Naive thymus-derived CD4-positive, alpha-beta T cell (primary cell): ENCODE data around the gene VASP. TPM values are rescaled to one million over a fixed set of nuclear protein-coding genes. Genes with fewer than 3 reads are reported as not detected.

Experiments
- ATAC-seq: fragments of 150-1000 bp; cut with Tn5 transposase; 2 replicates; pipeline ENCODE4 v1.10.0; 2021; ENCODE audit warnings: mild to moderate bottlenecking, moderate library complexity
- CTCF ChIA-PET: fragments of 350-600 bp; sonication (Branson Sonifier 250); formaldehyde crosslinking; loops from one replicate; lab custom pipeline; 2021; ENCODE audit warnings: antibody characterized with exemption; lab: Charles Lee
- POLR2A ChIA-PET: fragments of 350-600 bp; sonication (Branson Sonifier 250); formaldehyde crosslinking; loops from one replicate; lab custom pipeline; 2021; ENCODE audit warnings: antibody characterized with exemption, inconsistent platforms; lab: Charles Lee
- DNase-seq, 9 donors: peaks; one replicate each; pipeline versions ENCODE4 v3.0.0 to v3.0.0-alpha.2; 2020 to 2022; ENCODE audit warnings: mixed read lengths in 1 of 9
- H3K27ac ChIP-seq: one replicate; pipeline ENCODE4 v1.7.0; 2013; ENCODE audit warnings: mild to moderate bottlenecking, low read depth, low read length, moderate library complexity
- H3K27me3 ChIP-seq, 2 donors: one replicate each; pipeline ENCODE4 v1.7.0; 2013; ENCODE audit warnings: low read length in 2 of 2, mild to moderate bottlenecking in 2 of 2, moderate library complexity in 2 of 2; ENCODE audit not compliant: control insufficient read depth in 2 of 2, insufficient read depth in 2 of 2
- H3K36me3 ChIP-seq, 3 experiments: 1 replicate in 2 of 3; 2 replicates in 1 of 3; pipeline ENCODE4 v1.7.0; 2013; ENCODE audit warnings: low read length in 3 of 3, mild to moderate bottlenecking in 3 of 3, moderate library complexity in 1 of 3; ENCODE audit not compliant: insufficient read depth in 3 of 3, control insufficient read depth in 2 of 3
- H3K4me1 ChIP-seq, 2 donors: one replicate each; pipeline ENCODE4 v1.7.0; 2013; ENCODE audit warnings: low read length in 2 of 2, mild to moderate bottlenecking in 2 of 2, moderate library complexity in 1 of 2; ENCODE audit not compliant: control insufficient read depth in 2 of 2, insufficient read depth in 2 of 2
- H3K4me3 ChIP-seq: 2 replicates; pipeline ENCODE4 v1.7.0; 2013; ENCODE audit warnings: mild to moderate bottlenecking, low read length
- H3K9me3 ChIP-seq, 3 experiments: 1 replicate in 2 of 3; 2 replicates in 1 of 3; pipeline ENCODE4 v1.7.0; 2013; ENCODE audit warnings: low read length in 3 of 3; ENCODE audit not compliant: control insufficient read depth in 2 of 3
- H3K27ac Mint-ChIP-seq, 9 donors: one replicate each; pipeline ENCODE4 v1.8.0; 2020 to 2022; ENCODE audit warnings: mixed read lengths in 9 of 9, mild to moderate bottlenecking in 8 of 9, moderate library complexity in 5 of 9, inconsistent platforms in 2 of 9
- H3K27me3 Mint-ChIP-seq, 5 donors: one replicate each; pipeline ENCODE4 v1.8.0; 2021 to 2022; ENCODE audit warnings: mixed read lengths in 5 of 5, mild to moderate bottlenecking in 1 of 5
- H3K36me3 Mint-ChIP-seq, 5 donors: one replicate each; pipeline ENCODE4 v1.8.0; 2020 to 2022; ENCODE audit warnings: mixed read lengths in 5 of 5, mild to moderate bottlenecking in 3 of 5, inconsistent platforms in 1 of 5
- H3K4me1 Mint-ChIP-seq, 7 donors: one replicate each; pipeline ENCODE4 v1.8.0; 2020 to 2022; ENCODE audit warnings: mixed read lengths in 7 of 7, mild to moderate bottlenecking in 3 of 7, inconsistent platforms in 1 of 7
- H3K4me3 Mint-ChIP-seq, 10 donors: one replicate each; pipeline ENCODE4 v1.8.0; 2020 to 2022; ENCODE audit warnings: mild to moderate bottlenecking in 10 of 10, mixed read lengths in 10 of 10, moderate library complexity in 6 of 10, inconsistent platforms in 2 of 10
- H3K9me3 Mint-ChIP-seq, 11 donors: one replicate each; pipeline ENCODE4 v1.8.0; 2020 to 2022; ENCODE audit warnings: mixed read lengths in 11 of 11, mild to moderate bottlenecking in 4 of 11, inconsistent platforms in 1 of 11, moderate library complexity in 1 of 11
- intact Hi-C, 2 donors: fragments of 100-400 bp; cut with micrococcal nuclease; formaldehyde crosslinking; loops; one replicate each; pipeline ENCODE4 v1.15.1; 2023
- polyA plus RNA-seq, 2 donors: library from polyadenylated mRNA; unstranded; fragments of 300-500 nt; fragmentation: Illumina TruSeq; gene quantifications; one replicate each; pipeline ENCODE4 v1.2.3, GENCODE V29; 2021
- total RNA-seq, 6 experiments: library from RNA in 5 of 6; stranded (reverse) in 5 of 6; gene quantifications; 1 replicate in 5 of 6; 2 replicates in 1 of 6; pipeline ENCODE4 v1.2.3 and lab custom pipeline; 2021 to 2026

VASP gene
- total and polyA plus RNA-seq, 7 experiments from 2014 or later = 27.0 to 206 (median 74.2) TPM

DNA sequence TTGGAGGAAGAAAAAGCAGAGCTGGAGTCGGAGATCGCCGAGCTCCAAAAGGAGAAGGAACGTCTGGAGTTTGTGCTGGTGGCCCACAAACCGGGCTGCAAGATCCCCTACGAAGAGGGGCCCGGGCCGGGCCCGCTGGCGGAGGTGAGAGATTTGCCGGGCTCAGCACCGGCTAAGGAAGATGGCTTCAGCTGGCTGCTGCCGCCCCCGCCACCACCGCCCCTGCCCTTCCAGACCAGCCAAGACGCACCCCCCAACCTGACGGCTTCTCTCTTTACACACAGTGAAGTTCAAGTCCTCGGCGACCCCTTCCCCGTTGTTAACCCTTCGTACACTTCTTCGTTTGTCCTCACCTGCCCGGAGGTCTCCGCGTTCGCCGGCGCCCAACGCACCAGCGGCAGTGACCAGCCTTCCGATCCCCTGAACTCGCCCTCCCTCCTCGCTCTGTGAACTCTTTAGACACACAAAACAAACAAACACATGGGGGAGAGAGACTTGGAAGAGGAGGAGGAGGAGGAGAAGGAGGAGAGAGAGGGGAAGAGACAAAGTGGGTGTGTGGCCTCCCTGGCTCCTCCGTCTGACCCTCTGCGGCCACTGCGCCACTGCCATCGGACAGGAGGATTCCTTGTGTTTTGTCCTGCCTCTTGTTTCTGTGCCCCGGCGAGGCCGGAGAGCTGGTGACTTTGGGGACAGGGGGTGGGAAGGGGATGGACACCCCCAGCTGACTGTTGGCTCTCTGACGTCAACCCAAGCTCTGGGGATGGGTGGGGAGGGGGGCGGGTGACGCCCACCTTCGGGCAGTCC is 34.5 kb upstream of the VASP start:
- ATAC-seq (no peak), DNase-seq (peak in 3 of 9 donors; percentile 40 to 70 (median 47))
- no peak overlapping the region for H3K4me3 ChIP-seq
- ChIA-PET POLR2A (interaction anchor here (0.7 kb wide), 1 partner anchor 32 kb away, joined by 3 read pairs; no protein-coding TSS in a partner anchor), CTCF (interaction anchor here (1.0 to 1.5 kb wide), 3 partner anchors 33 to 166 kb away, joined by 3 to 6 read pairs (median 6); partner anchors contain the start of gene EML2)
- no peaks in the 10 kb centered on the region for H3K9me3 ChIP-seq
- Mint-ChIP-seq H3K4me1 (peaks cover 23 to 61% (median 34%) of the 10 kb centered on the region in 7 donors), H3K36me3 (peaks cover 0 to 1% (median 0%) of the 10 kb centered on the region in 5 donors), H3K27me3 (peaks cover 9 to 66% (median 23%) of the 10 kb centered on the region in 5 donors), H3K4me3 (peak overlapping the region in 8 of 10 donors; percentile 31 to 96 (median 64)), H3K9me3 (peaks cover 0 to 81% (median 0%) of the 10 kb centered on the region in 11 donors), H3K27ac (peak overlapping the region in 7 of 9 donors; percentile 48 to 98 (median 70))
- H3K27ac ChIP-seq = no peak overlapping the region
- H3K4me1 ChIP-seq = peaks cover 8 to 17% of the 10 kb centered on the region in 2 donors
- H3K27me3 ChIP-seq = no peaks in the 10 kb centered on the region
- intact Hi-C loops = no loop called here
- H3K36me3 ChIP-seq = peaks cover 0 to 11% (median 0%) of the 10 kb centered on the region in 3 experiments

- no peak overlapping the region for H3K4me3 ChIP-seq
- peaks cover 13 to 22% of the 10 kb centered on the region in 2 donors for H3K4me1 ChIP-seq
- H3K27ac ChIP-seq = no peak overlapping the region
- peaks cover 0 to 1% (median 0%) of the 10 kb centered on the region in 5 donors for H3K36me3 Mint-ChIP-seq
- peaks cover 0 to 81% (median 0%) of the 10 kb centered on the region in 11 donors for H3K9me3 Mint-ChIP-seq
- H3K4me3 Mint-ChIP-seq = peak overlapping the region in 1 of 10 donors; percentile 96
- no peak for ATAC-seq
- H3K27ac Mint-ChIP-seq = peak overlapping the region in 2 of 9 donors; percentile 14 to 92
- H3K4me1 Mint-ChIP-seq = peaks cover 28 to 67% (median 34%) of the 10 kb centered on the region in 7 donors
- peaks cover 0 to 7% (median 0%) of the 10 kb centered on the region in 3 experiments for H3K36me3 ChIP-seq
- peak in 1 of 9 donors; percentile 58 for DNase-seq
- H3K27me3 Mint-ChIP-seq = peaks cover 9 to 65% (median 23%) of the 10 kb centered on the region in 5 donors
- intact Hi-C loops = no loop called here
- ChIA-PET POLR2A (interaction anchor here (1.6 kb wide), 1 partner anchor 25 kb away, joined by 4 read pairs; no protein-coding TSS in a partner anchor), CTCF (interaction anchor here (1.3 kb wide), 1 partner anchor 34 kb away, joined by 6 read pairs; no protein-coding TSS in a partner anchor)
- H3K27me3 ChIP-seq = no peaks in the 10 kb centered on the region
- H3K9me3 ChIP-seq = no peaks in the 10 kb centered on the region
Observed at GRCh38 chr19:45473367-45473681, 34.0 kb upstream of the VASP start.

DNA sequence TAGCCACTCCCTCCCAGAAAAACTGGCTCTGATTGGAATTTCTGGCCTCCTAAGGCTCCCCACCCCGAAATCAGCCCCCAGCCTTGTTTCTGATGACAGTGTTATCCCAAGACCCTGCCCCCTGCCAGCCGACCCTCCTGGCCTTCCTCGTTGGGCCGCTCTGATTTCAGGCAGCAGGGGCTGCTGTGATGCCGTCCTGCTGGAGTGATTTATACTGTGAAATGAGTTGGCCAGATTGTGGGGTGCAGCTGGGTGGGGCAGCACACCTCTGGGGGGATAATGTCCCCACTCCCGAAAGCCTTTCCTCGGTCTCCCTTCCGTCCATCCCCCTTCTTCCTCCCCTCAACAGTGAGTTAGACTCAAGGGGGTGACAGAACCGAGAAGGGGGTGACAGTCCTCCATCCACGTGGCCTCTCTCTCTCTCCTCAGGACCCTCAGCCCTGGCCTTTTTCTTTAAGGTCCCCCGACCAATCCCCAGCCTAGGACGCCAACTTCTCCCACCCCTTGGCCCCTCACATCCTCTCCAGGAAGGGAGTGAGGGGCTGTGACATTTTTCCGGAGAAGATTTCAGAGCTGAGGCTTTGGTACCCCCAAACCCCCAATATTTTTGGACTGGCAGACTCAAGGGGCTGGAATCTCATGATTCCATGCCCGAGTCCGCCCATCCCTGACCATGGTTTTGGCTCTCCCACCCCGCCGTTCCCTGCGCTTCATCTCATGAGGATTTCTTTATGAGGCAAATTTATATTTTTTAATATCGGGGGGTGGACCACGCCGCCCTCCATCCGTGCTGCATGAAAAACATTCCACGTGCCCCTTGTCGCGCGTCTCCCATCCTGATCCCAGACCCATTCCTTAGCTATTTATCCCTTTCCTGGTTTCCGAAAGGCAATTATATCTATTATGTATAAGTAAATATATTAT is 33.3 kb upstream of the VASP start:
- Mint-ChIP-seq H3K4me1 (peaks cover 28 to 73% (median 37%) of the 10 kb centered on the region in 7 donors), H3K9me3 (peaks cover 0 to 82% (median 0%) of the 10 kb centered on the region in 11 donors), H3K36me3 (peaks cover 0 to 1% (median 0%) of the 10 kb centered on the region in 5 donors), H3K27ac (peak overlapping the region in 5 of 9 donors; percentile 14 to 92 (median 54)), H3K27me3 (peaks cover 9 to 65% (median 23%) of the 10 kb centered on the region in 5 donors), H3K4me3 (peak overlapping the region in 4 of 10 donors; percentile 21 to 96 (median 36))
- peaks cover 0 to 1% (median 0%) of the 10 kb centered on the region in 3 experiments for H3K36me3 ChIP-seq
- no peak overlapping the region for H3K4me3 ChIP-seq
- intact Hi-C loops = no loop called here
- H3K27ac ChIP-seq = no peak overlapping the region
- H3K9me3 ChIP-seq = no peaks in the 10 kb centered on the region
- ATAC-seq (no peak), DNase-seq (peak in 2 of 9 donors; percentile 49 to 61)
- ChIA-PET POLR2A (interaction anchor here (1.6 kb wide), 1 partner anchor 25 kb away, joined by 4 read pairs; no protein-coding TSS in a partner anchor), CTCF (interaction anchor here (0.6 to 9.4 kb wide), 3 partner anchors 34 to 45 kb away, joined by 3 to 217 read pairs (median 6); no protein-coding TSS in a partner anchor)
- no peaks in the 10 kb centered on the region for H3K27me3 ChIP-seq
- peaks cover 13 to 22% of the 10 kb centered on the region in 2 donors for H3K4me1 ChIP-seq

DNA sequence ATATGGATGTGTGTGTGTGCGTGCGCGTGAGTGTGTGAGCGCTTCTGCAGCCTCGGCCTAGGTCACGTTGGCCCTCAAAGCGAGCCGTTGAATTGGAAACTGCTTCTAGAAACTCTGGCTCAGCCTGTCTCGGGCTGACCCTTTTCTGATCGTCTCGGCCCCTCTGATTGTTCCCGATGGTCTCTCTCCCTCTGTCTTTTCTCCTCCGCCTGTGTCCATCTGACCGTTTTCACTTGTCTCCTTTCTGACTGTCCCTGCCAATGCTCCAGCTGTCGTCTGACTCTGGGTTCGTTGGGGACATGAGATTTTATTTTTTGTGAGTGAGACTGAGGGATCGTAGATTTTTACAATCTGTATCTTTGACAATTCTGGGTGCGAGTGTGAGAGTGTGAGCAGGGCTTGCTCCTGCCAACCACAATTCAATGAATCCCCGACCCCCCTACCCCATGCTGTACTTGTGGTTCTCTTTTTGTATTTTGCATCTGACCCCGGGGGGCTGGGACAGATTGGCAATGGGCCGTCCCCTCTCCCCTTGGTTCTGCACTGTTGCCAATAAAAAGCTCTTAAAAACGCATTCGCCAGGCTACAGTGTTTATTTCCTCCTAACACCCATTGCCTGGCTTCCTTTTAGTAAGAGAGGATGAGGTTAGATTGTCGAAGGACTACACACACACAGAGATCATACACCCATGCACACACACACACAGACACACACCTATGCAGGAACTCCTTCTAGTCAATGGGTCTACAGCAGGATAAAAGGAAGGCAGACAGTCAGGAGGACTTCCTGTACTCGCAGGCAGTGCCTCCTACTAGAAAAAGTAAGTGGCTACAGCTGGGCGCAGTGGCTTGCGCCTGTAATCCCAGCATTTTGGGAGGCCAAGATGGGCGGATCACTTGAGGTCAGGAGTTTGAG is 32.4 kb upstream of the VASP start:
- peak in 2 of 9 donors; percentile 47 to 61 for DNase-seq
- H3K4me3 Mint-ChIP-seq = peak overlapping the region in 5 of 10 donors; percentile 11 to 96 (median 33)
- Histone ChIP-seq H3K27me3 (no peaks in the 10 kb centered on the region), H3K36me3 (no peaks in the 10 kb centered on the region), H3K27ac (no peak overlapping the region), H3K4me3 (no peak overlapping the region), H3K9me3 (no peaks in the 10 kb centered on the region), H3K4me1 (peaks cover 12 to 19% of the 10 kb centered on the region in 2 donors)
- intact Hi-C loops = loop anchor here in 1 of 2 donors (5.0 kb wide), 1 partner anchor 728 kb away; the partner anchor contains the start of gene BCL3
- peaks cover 0 to 79% (median 0%) of the 10 kb centered on the region in 11 donors for H3K9me3 Mint-ChIP-seq
- ChIA-PET CTCF (interaction anchor here (0.7 to 9.4 kb wide), 3 partner anchors 30 to 169 kb away, joined by 3 to 217 read pairs (median 3); no protein-coding TSS in a partner anchor), POLR2A (interaction anchor here (1.6 kb wide), 1 partner anchor 26 kb away, joined by 4 read pairs; no protein-coding TSS in a partner anchor)
- peaks cover 0 to 1% (median 0%) of the 10 kb centered on the region in 5 donors for H3K36me3 Mint-ChIP-seq
- peaks cover 28 to 73% (median 39%) of the 10 kb centered on the region in 7 donors for H3K4me1 Mint-ChIP-seq
- peaks cover 9 to 65% (median 23%) of the 10 kb centered on the region in 5 donors for H3K27me3 Mint-ChIP-seq
- H3K27ac Mint-ChIP-seq = peak overlapping the region in 6 of 9 donors; percentile 32 to 92 (median 58)
- peak; percentile 25 for ATAC-seq

GRCh38 chr19:45475537-45476291 is 31.6 kb upstream of the VASP start:
- ChIA-PET CTCF (interaction anchor here (0.6 to 9.4 kb wide), 6 partner anchors 8 to 168 kb away, joined by 3 to 217 read pairs (median 4); partner anchors contain the start of gene FOSB), POLR2A (interaction anchor here (1.4 kb wide), 1 partner anchor 36 kb away, joined by 6 read pairs; no protein-coding TSS in a partner anchor)
- Histone ChIP-seq H3K36me3 (no peaks in the 10 kb centered on the region), H3K9me3 (no peaks in the 10 kb centered on the region), H3K4me3 (no peak overlapping the region), H3K27me3 (no peaks in the 10 kb centered on the region), H3K27ac (no peak overlapping the region), H3K4me1 (peaks cover 7 to 11% of the 10 kb centered on the region in 2 donors)
- Mint-ChIP-seq H3K4me3 (peak overlapping the region in 1 of 10 donors; percentile 96), H3K27ac (peak overlapping the region in 5 of 9 donors; percentile 32 to 92 (median 54)), H3K9me3 (peaks cover 0 to 71% (median 0%) of the 10 kb centered on the region in 11 donors), H3K4me1 (peaks cover 28 to 64% (median 39%) of the 10 kb centered on the region in 7 donors), H3K27me3 (peaks cover 9 to 63% (median 23%) of the 10 kb centered on the region in 5 donors), H3K36me3 (peaks cover 0 to 1% (median 0%) of the 10 kb centered on the region in 5 donors)
- intact Hi-C loops = loop anchor here in 1 of 2 donors (5.0 kb wide), 1 partner anchor 728 kb away; the partner anchor contains the start of gene BCL3
- DNase-seq (peak in 1 of 9 donors; percentile 67), ATAC-seq (peak; percentile 19)
